NCI-H2081 (cell line): Measurements from ENCODE around the gene MICALL2.

Experiments used
- DNase-seq, 2 experiments: peaks; one replicate each; lab custom pipeline; 2025; lab: John Stamatoyannopoulos, UW

Gene MICALL2

DNA sequence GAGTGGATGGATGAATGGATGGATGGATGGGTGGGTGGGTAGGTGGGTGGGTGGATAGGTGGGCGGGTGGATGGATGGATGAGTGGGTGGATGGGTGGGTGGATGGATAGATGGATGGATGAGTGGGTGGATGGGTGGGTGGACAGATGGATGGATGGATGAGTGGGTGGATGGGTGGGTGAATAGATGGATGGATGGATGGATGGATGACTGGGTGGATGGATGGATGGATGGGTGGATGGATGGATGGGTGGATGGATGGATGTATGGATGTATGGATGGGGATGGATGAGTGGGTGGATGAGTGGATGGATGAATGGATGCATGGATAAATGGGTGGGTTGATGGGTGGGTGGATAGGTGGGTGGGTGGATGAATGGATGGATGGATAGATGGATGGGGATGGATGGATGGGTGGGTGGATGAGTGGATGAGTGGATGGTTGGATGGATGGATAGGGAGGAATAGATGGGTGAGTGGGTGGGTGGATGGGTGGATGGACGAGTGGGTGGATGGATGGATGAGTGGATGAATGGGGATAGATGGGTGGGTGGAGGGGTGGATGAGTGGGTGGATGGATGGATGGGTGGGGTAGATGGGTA lies 43.8 kb downstream of the MICALL2 start:
- DNase-seq: no peak

DNA sequence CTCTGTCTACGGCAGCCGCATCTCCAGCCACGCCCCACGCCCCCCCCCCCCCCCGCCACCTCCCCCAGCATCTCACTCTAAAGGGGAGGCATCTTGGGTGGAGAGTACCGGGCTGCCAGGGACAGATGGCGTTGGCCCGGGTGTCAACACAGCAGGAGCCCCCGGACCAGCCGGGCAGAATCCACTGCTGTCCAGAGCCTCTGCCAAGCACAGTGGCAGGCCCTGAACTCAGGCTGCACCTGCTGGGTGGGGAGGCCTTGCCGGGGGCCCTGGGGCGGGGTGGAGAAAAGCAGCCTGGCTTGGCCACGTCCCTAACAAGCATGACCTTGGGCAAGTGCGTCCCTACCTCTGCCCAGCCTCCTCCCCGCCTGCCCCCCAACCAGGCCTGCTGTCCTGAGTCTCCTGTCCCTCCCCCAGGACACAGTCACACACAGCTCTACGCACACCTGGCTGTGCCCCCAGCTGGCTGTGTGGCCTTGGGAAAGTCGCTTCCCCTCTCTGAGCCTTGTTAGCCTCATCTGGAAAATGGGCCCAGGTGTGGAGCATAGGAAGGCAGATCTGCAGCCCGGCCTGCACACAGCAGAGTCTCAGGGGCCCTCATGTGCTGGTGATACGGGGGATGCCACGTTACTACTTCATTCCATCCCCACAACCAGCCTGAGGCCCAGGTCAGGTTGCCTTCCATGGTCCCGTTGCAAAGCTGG lies 45.2 kb downstream of the MICALL2 start:
- no peak for DNase-seq

DNA sequence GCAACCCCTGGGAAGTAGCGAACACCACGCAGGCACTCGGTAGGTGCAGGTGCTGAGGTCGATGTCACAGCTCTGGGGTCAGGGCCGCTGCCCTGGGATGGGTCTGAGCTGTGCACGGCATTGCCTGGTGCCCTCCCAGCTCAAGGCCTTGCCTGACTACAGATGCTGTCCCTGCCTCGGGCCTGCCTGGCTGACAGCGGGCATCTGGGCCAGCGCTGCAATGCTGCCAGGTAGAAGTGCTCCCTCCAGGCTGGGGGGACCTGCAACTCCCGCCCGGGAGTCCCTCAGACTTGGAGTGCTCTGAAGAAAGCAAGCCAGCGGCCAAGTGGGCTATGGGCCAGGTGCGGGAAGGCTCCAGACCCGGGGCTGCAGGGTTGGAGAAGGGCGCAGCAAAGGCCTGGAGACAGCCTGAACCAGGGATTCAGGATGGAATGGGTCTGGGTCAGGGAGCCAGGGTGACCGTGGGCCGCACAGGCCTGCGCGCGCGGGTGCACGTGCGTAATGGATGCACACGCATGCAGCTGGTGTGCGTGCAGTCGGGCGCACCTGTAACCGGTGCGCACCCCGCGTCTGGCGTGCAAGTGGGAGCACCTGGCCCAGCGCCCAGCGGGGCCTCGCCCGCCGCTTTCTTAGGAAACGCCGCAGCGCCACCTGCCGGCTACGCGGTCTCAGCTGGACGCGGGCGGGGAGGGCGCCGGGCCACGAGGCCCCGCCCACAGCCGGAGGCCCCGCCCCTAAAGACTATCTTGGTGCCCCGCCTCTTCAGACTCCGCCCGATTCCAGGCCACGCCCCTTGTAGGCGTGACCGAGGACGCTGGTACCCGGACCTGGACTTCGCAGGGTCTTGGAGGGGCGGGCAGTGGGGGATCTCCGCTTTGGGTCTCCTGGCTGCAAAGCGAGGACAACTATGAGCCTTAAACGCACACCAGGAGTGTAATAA lies 46.7 kb downstream of the MICALL2 start:
- peak; percentile 85 to 89 for DNase-seq

- DNase-seq: no peak
These were observed 47.9 kb downstream of the MICALL2 start for GRCh38 chr7:1411414-1411813.

DNA sequence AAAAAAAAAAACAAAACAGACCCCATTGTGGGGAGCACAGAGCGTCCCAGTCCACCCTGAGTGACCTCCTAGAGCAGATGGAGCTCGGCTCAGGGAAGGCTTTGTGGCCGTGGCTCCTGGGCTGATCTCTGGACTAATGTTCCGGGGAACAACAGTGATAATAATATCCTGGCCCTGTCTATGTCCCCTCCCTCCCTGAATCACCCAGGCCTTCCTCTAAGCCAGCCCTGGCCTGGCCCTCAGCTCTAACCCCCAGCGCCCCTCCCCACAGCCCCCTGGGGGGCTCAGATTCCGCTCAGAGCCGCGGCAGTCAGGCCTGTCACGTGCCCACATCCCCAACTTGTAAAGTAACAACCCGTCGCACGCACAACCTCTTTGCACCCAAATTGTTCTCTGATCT lies 48.3 kb downstream of the MICALL2 start:
- DNase-seq: no peak

GRCh38 chr7:1409555-1409954 lies 49.7 kb downstream of the MICALL2 start:
- DNase-seq: no peak

DNA sequence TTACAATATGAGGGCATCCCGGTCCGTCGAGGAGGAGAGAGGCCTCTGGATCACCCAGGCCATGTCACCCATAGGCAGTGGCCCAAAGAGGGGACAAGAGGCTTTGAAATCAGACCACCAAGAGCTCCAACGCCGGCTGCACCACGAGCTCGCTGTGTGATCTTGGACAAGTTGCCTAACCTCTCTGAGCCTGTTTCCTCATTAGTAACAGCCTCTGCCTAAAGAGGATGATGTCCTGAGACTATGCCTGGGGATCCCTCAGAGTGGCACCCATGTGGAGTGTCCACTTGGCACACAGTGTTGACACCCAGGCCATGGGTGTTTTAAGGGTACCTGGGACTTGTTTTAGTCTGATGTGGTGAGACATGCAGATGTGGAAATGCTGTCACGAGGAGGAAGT lies 50.8 kb downstream of the MICALL2 start:
- no peak for DNase-seq

- peak in 1 of 2 experiments; percentile 32 for DNase-seq
These were observed 51.4 kb downstream of the MICALL2 start for GRCh38 chr7:1407892-1408291.

DNA sequence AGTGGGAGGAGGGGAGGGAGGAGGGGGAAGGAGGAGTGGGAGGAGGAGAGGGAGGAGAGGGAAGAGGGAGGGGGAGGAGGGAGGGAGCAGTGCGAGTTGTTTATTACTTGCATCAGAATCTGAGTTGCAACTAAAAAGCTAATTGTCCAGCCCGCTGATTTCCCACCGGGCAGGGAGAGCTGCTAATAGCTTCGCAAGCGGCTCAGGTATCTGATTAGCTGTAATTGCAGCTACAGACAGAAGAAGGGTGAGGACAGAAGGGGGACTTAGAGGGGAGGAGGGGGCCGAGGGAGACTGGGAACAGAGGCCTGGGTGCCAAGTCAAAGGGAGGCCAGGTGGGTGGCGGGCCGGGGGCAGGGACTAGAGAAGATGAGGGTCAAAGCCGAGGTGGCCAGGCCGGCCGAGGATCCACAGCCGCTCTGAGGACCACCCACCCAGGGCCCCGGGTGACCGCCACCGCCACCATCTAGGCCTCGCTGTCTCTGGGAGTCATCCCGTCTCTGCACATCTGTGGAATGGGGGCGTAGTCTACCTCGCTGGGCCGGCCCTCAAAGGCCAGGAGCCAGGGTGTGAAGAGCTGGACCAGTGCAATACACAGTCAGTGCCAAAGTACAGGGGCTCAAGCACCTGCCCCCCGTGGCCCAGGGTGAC lies 54.2 kb downstream of the MICALL2 start:
- peak in 1 of 2 experiments; percentile 20 for DNase-seq

DNA sequence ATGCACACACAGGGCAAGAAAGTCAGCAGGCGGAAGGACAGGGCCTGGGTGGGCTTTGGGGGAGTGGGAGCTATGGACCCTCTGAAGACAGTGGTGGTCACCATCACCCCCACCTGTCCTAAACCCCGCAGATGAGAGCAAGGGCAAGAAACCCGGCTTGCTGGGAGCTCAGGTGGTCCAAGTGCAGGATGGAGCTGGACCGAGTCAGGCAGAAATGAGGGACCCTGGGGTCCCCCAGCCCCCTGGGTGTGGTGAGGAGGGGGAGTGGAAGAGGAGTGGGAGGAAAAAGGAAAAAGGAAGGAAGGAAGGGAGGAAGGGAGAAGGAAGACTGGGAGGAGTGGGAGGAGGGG lies 54.8 kb downstream of the MICALL2 start:
- no peak for DNase-seq

- DNase-seq: peak; percentile 49 to 71
These were observed 55.4 kb downstream of the MICALL2 start for GRCh38 chr7:1403638-1404459.

- DNase-seq: no peak
These were observed 56.3 kb downstream of the MICALL2 start for GRCh38 chr7:1402791-1403637.

GRCh38 chr7:1402110-1402790 lies 57.0 kb downstream of the MICALL2 start:
- DNase-seq: no peak

DNA sequence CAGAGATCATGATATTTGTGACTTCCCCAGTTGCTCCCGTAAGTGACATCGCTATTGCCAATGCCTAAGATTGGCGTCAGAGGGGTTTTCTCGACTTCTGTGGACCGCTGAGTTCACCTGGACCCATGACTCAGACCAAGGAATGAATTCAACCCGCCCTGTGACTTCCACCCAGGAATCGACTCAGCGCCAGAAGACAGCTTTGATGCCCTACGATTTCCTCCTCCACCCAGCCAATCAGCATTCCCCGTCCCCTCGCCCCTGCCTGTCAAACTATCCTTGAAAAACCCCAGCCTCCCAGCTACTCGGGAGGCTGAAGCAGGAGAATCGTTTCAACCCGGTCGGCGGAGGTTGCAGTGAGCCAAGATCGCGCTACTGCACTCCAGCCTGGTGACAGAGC lies 58.3 kb downstream of the MICALL2 start:
- no peak for DNase-seq

DNA sequence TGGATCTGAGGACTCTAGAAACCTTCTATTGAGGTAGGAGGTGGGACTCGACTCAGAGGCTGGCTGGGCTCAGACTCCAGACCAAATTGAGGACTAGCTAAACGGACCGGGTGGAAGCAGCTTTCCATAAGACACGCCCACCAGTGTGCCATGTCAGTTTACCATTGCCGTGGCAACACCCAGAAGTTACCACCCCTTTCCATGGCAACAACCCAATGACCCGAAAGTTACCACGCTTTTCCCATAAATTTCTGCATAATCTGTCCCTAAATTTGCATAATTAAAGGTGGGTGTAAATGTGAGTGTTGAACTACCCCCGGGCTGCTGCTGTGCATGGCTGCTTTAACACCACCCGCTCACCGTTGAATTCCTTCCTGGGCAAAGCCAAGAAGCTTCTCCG lies 58.9 kb downstream of the MICALL2 start:
- DNase-seq: no peak

DNA sequence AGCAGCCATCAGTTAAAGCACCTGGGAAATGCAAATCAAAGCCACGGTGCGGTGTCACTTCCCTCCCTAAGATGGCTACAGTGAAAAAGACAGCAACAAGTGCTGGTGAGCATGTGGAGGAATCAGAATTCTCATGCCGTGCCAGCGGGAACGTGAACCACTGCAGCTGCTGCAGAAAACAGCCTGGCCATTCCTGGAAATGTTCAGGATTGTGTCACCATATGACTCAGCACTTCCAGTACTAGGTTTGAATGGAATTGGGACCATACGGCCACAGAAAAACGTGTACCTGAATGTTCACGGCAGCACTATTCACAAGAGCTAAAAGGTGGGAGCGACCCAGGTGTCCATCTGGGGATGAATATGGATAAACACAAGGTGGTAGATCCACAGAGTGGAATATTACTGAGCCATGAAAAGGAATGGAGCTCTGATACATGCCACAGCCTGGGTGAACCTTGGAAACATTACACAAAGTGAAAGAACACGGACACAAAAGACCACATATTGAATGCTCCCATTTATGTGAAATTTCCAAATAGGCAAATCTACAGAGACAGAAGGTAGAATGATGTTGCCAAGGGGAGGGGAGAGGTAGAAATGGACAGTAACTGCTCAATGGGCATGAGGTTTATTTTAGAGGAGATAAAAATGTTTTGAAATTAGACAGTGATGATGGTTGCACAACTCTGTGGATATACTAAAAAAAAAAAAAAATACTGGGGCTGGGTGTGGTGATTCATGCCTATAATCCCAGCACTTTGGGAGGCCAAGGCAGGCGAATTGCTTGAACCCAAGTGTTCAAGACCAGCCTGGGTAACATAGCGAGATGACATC lies 61.6 kb downstream of the MICALL2 start:
- no peak for DNase-seq

DNA sequence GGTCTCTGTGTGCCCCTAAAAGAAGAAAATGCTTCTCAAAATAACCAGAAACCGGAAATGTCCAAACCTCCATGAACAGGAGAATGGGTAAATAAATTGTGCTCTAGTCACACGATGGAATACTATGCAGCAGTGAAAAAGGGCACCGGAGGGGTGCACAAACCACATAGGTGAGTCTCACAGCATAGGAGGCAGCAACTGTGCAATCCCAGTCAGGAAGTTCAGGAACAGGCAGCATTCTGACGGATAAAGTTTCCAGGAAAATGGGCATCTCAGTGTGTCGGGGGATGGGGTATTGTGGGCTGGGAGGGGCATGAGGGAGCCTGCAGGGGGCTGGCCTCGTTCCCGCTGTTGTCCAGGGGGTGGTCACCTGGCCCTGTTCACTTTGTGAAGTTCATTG lies 63.1 kb downstream of the MICALL2 start:
- DNase-seq: no peak

DNA sequence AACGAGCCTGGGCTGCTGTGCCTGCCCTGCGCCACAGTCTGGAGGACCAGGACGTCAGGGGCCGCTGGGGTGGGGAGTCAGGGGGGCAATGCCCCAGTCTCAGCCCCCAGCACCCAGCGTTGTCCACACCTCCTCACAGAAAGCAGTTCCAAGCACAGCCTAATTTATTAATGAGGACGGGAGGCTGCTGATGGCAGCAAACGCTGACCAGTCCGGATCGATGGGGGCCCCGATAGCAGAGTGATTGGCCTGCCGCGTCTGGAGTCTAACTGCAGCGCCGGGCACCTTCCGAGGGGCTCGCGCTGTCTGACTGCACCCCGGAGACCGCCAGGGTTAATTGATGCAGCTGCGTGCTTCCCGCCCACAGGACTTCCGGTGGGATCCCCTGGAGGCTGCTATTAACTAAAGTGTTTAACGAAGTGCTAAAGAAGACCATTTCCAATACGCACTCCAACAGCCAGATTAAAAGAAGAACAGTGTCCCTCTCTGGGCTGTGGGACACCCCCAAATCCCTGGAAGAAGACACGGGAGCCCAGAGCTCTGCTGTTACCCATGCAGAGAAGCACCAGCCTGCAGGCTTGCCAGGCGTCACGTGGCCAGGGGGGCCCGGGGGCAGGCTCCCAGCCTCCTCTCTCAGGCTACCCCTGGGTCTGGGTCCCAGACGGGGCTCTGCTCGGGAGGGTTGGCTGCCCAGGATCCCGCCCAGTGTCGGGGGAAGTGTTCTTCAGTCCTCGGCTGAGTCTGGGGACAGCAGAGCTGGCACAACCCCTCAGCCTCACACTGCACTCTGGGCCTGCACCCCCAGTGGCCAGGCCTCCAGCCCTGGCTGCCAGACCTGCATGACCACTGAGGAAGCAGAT lies 63.8 kb downstream of the MICALL2 start:
- DNase-seq: no peak
